GM23248 (cell line): Measurements from ENCODE around the gene GRID2.

Source experiments
- EZH2 ChIP-seq: fragments of 200-600 bp; sonication (generic); IDR thresholded peaks from 2 replicates; pipeline ENCODE4 v1.6.1; 2018; ENCODE audit warnings: antibody characterized with exemption, mild to moderate bottlenecking; ENCODE audit not compliant: insufficient read depth, poor library complexity, severe bottlenecking
- EZH2phosphoT487 ChIP-seq: fragments of 200-600 bp; sonication (generic); IDR thresholded peaks from 2 replicates; pipeline ENCODE4 v1.6.1; 2018; ENCODE audit warnings: antibody characterized with exemption, moderate library complexity, mild to moderate bottlenecking, low read depth; ENCODE audit not compliant: insufficient read depth

DNA sequence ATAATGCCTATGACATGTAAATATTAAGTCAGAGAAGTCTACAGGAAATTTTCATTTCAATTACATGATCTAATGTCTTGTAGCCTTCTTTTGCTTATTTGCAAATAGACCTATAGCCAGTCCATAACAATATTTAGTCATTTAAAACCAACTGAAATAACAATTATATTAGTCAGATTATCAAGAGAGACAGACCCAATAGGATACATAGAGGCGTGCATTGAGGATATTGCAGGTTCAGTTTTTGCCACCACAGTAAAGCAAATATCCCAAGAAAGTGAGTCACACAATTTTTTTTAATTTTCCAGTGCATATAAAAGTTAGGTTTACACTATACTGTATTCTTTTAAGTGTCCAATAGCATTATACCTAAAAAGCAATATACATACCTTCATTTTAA lies 1175.0 kb downstream of the GRID2 start:
- no peak for TF ChIP-seq EZH2phosphoT487
- no peak for TF ChIP-seq EZH2
